NCI-H1417 (cell line): ENCODE results near the gene LY6G5B.

Experiments
- DNase-seq, 3 experiments: peaks; one replicate each; lab custom pipeline; 2025; lab: John Stamatoyannopoulos, UW

The LY6G5B gene

GRCh38 chr6:31715022-31715958 lies 45.5 kb downstream of the LY6G5B start, which contains the start of gene LY6G6D:
Gene LY6G6D, plus strand, starts transcription at chr6:31715348. Its CDS starts 8 bp downstream, at chr6:31715356.
- DNase-seq: no peak

- DNase-seq: peak in 2 of 3 experiments; percentile 38 to 56
These were observed 47.9 kb downstream of the LY6G5B start for GRCh38 chr6:31717499-31718222.

GRCh38 chr6:31718265-31718664 lies 48.5 kb downstream of the LY6G5B start:
- DNase-seq: peak in 2 of 3 experiments; percentile 64 to 86

GRCh38 chr6:31719001-31719400 lies 49.2 kb downstream of the LY6G5B start:
- no peak for DNase-seq

GRCh38 chr6:31720196-31720770 lies 50.5 kb downstream of the LY6G5B start:
- no peak for DNase-seq

GRCh38 chr6:31721351-31722020 lies 51.7 kb downstream of the LY6G5B start, which contains the start of gene LY6G6C:
Gene LY6G6C, minus strand, starts transcription at chr6:31721746. Its CDS starts 67 bp downstream, at chr6:31721679.
- no peak for DNase-seq

DNA sequence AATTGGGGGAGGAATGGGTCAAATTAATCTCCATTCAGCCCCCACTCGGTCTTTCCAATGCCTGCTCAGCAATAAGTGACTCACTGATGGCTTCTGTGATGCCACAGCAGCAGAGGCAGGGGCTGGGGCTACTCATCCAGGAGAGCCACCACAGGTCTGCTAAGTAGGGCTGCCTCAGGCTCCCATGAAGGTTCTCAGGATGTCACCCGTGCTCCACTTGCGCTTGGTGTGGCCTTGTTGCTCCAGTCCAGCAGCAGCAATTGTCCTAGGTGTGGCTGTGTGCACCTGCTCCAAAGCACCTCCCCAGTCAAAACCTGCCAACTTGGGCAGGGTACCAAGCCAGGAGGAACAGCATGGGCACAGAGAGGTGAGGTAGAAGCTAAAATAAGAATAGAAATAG lies 52.4 kb downstream of the LY6G5B start:
- no peak for DNase-seq
